ENCODE results near the gene ABCF2.

The ABCF2 gene

DNA sequence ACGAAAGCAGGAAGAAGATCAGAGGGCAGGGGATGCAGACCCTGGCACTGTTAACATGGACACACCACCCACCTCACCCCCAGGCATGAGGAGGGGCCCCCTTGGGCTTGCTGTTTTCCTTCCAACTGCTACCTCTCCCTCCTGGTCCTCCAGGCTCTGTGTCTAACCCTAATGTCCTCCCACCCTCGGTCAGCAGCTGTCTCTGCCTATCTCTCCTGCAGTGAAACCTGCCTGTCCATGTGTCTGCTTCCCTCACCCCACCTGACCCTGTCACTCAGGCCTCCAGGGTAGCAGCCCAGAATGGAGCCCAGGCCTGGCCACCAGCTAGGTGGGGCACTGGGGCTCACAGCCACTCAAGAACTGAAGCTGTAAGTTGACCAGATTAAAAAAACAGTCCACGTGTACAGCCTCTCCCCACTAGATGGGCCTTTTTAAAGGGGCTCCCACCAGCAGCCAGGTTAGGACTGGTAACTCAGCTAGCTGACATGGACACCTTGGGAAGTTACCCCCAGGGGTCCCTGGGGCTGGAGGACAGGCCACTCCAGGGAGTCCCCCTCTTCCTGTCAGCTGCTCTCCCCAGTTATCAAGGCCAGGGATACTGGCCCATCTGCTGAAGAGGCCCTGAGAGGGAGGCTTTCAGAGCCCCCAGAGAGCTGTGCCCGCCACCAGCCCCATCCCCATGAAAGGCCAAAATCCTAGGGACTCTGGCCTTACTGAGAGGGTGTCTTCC is 20.0 kb upstream of the ABCF2 start:
- H3K4me3 ChIP-seq (ENCODE audit: low read depth, low read length): no peak overlapping the region
- no peak for DNase-seq
- no peak for TF ChIP-seq CTCF (IDR thresholded peaks at IDR 0.05; ENCODE audit: low read depth, low read length)
- peaks cover 4% of the 10 kb centered on the region for H3K27me3 ChIP-seq
- no peaks in the 10 kb centered on the region for H3K36me3 ChIP-seq
- no peaks in the 10 kb centered on the region for H3K9me3 ChIP-seq
- H3K4me1 ChIP-seq: peaks cover 15% of the 10 kb centered on the region

GRCh38 chr7:151246102-151246850 is 19.3 kb upstream of the ABCF2 start:
- Histone ChIP-seq H3K36me3 (no peaks in the 10 kb centered on the region; the same call in 1 of the 2 replicates), H3K9me3 (no peaks in the 10 kb centered on the region), H3K4me3 (ENCODE audit: low read depth, low read length) (no peak overlapping the region), H3K27me3 (peaks cover 4% of the 10 kb centered on the region), H3K4me1 (peaks cover 13% of the 10 kb centered on the region)
- DNase-seq: no peak
- TF ChIP-seq CTCF (IDR thresholded peaks at IDR 0.05; ENCODE audit: low read depth, low read length): no peak

DNA sequence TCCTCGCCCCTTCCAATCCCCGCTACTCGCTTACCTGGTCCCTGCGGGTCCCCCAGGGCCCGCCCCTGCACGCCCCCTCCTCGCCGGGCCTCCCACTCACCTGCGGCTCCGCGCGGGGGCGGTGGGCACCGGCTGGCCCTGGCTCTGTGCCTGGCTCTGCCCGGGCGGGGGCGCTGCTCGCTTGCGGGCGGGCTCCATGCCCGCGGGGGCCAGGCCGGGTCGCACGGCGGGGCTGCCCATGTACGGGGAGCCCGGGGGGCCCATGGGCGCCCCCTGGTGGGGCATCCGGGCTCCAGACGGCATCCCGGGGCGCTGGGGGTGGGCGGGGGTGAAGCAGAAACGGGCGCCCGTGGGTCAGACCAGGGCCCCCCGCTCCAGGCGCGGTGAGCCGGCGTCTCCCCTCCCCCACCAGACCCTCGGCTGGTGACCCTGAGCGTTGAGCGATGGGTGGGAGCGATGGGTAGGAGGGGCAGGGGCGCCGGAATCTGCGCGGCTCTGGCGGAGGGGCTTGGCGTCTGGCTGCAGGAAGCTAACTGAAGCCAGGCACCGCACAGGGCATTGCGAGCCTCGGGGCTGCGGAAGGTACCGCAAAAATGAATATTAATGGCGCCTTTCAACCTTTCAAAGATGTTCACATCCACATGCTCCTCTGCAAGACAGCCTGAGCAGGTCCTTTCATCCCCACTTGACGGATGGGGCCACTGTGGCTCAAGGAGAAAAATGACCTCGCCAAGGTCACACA is 18.5 kb upstream of the ABCF2 start:
- H3K4me3 ChIP-seq (ENCODE audit: low read depth, low read length): peak overlapping the region; percentile 31
- peaks cover 4% of the 10 kb centered on the region for H3K27me3 ChIP-seq
- TF ChIP-seq CTCF (IDR thresholded peaks at IDR 0.05; ENCODE audit: low read depth, low read length): peak; percentile 41; the same call in 1 of the 2 replicates
- peaks cover 13% of the 10 kb centered on the region for H3K4me1 ChIP-seq
- no peaks in the 10 kb centered on the region for H3K9me3 ChIP-seq
- DNase-seq: peak; percentile 74
- H3K36me3 ChIP-seq: peaks cover 3% of the 10 kb centered on the region; the same call in 1 of the 2 replicates

GRCh38 chr7:151244841-151245346 is 17.9 kb upstream of the ABCF2 start:
- Histone ChIP-seq H3K27me3 (peaks cover 4% of the 10 kb centered on the region), H3K36me3 (peaks cover 3% of the 10 kb centered on the region; the same call in 1 of the 2 replicates), H3K4me3 (ENCODE audit: low read depth, low read length) (peak overlapping the region; percentile 31), H3K9me3 (no peaks in the 10 kb centered on the region), H3K4me1 (peaks cover 13% of the 10 kb centered on the region)
- no peak for TF ChIP-seq CTCF (IDR thresholded peaks at IDR 0.05; ENCODE audit: low read depth, low read length)
- no peak for DNase-seq

- no peak overlapping the region for H3K4me3 ChIP-seq (ENCODE audit: low read depth, low read length)
- peak; percentile 96 for TF ChIP-seq CTCF (IDR thresholded peaks at IDR 0.05; ENCODE audit: low read depth, low read length)
- DNase-seq: peak; percentile 66
Measured at GRCh38 chr7:151244196-151244840, 17.3 kb upstream of the ABCF2 start.

More at GRCh38 chr7:151244196-151244840, 17.3 kb upstream of the ABCF2 start:
- Histone ChIP-seq H3K9me3 (no peaks in the 10 kb centered on the region), H3K36me3 (peaks cover 3% of the 10 kb centered on the region; the same call in 1 of the 2 replicates), H3K4me1 (peaks cover 13% of the 10 kb centered on the region), H3K27me3 (peaks cover 4% of the 10 kb centered on the region)
